Neural cell (in vitro differentiated cells): Measurements from ENCODE around the gene SFRP4.

Experiments used
- CTCF ChIP-seq: fragments of 450-650 bp; IDR thresholded peaks from 2 replicates; pipeline ENCODE4 v1.5.1; 2014; ENCODE audit warnings: antibody characterized with exemption, mild to moderate bottlenecking, moderate library complexity; ENCODE audit not compliant: poor library complexity, severe bottlenecking
- EP300 ChIP-seq: fragments of 450-650 bp; conservative IDR thresholded peaks from 2 replicates; pipeline ENCODE4 v1.6.1; 2014; ENCODE audit warnings: antibody characterized with exemption, mild to moderate bottlenecking, moderate library complexity; ENCODE audit not compliant: poor library complexity, severe bottlenecking
- EZH2 ChIP-seq: fragments of 200-600, 300-800 bp; shearing (Covaris generic), sonication (generic); IDR thresholded peaks from 2 replicates; pipeline ENCODE4 v1.6.1; 2014; ENCODE audit warnings: antibody characterized with exemption, low read length, borderline replicate concordance, mild to moderate bottlenecking; ENCODE audit not compliant: insufficient read depth, poor library complexity, severe bottlenecking
- MXI1 ChIP-seq: fragments of 450-650 bp; conservative IDR thresholded peaks from 2 replicates; pipeline ENCODE4 v1.6.1; 2014; ENCODE audit warnings: antibody characterized with exemption, mild to moderate bottlenecking; ENCODE audit not compliant: poor library complexity, severe bottlenecking
- POLR2AphosphoS5 ChIP-seq: IDR thresholded peaks from 2 replicates; pipeline ENCODE4 v1.6.1; 2012
- RAD21 ChIP-seq: fragments of 450-650 bp; conservative IDR thresholded peaks from 2 replicates; pipeline ENCODE4 v1.6.1; 2014; ENCODE audit warnings: antibody characterized with exemption, mild to moderate bottlenecking, moderate library complexity
- REST ChIP-seq: IDR thresholded peaks from 2 replicates; pipeline ENCODE4 v1.6.1; 2012; ENCODE audit warnings: borderline replicate concordance
- TAF1 ChIP-seq: IDR thresholded peaks from 2 replicates; pipeline ENCODE4 v1.6.1; 2012; ENCODE audit warnings: low read depth

- TF ChIP-seq CTCF (no peak), POLR2AphosphoS5 (no peak), TAF1 (no peak), EP300 (no peak), EZH2 (no peak), RAD21 (no peak), MXI1 (no peak), REST (no peak)
Measured at GRCh38 chr7:37957221-37957970, 40.8 kb upstream of the SFRP4 start.
